Measurements from ENCODE around the gene KIFBP.

GRCh38 chr10:69014171-69014570, 25.6 kb downstream of the KIFBP start:
- TF ChIP-seq, protein P1, sequence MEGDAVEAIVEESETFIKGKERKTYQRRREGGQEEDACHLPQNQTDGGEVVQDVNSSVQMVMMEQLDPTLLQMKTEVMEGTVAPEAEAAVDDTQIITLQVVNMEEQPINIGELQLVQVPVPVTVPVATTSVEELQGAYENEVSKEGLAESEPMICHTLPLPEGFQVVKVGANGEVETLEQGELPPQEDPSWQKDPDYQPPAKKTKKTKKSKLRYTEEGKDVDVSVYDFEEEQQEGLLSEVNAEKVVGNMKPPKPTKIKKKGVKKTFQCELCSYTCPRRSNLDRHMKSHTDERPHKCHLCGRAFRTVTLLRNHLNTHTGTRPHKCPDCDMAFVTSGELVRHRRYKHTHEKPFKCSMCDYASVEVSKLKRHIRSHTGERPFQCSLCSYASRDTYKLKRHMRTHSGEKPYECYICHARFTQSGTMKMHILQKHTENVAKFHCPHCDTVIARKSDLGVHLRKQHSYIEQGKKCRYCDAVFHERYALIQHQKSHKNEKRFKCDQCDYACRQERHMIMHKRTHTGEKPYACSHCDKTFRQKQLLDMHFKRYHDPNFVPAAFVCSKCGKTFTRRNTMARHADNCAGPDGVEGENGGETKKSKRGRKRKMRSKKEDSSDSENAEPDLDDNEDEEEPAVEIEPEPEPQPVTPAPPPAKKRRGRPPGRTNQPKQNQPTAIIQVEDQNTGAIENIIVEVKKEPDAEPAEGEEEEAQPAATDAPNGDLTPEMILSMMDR (IDR thresholded peaks at IDR 0.05): no peak
- no peak for TF ChIP-seq ZFX (IDR thresholded peaks at IDR 0.05; ENCODE audit: borderline replicate concordance)

Data from 22Rv1 (cell line).